SK-N-SH treated with all-trans-retinoic acid at 6 μM for 48 hours (cell line): ENCODE measurements around the gene DHRS4.
"Not testable (repeated sequence)": the region's sequence is repeated elsewhere in the genome, so short reads cannot be mapped to it uniquely, and the experiment has no call there.

Source experiments
- ATAC-seq: fragments of 200-7000 bp; cut with Tn5 transposase; 3 replicates; pipeline ENCODE4 v1.9.1; 2020; ENCODE audit warnings: mild to moderate bottlenecking, moderate library complexity
- ARNTL ChIP-seq: fragments of 450-650 bp; formaldehyde crosslinking; IDR thresholded peaks from 2 replicates; pipeline ENCODE4 v1.5.0; 2020; ENCODE audit warnings: low read depth, mild to moderate bottlenecking, moderate library complexity, borderline replicate concordance
- BACH2 ChIP-seq: fragments of 250-450 bp; sonication (Bioruptor Pico); IDR thresholded peaks from 2 replicates; pipeline ENCODE4 v1.9.0; 2021; ENCODE audit warnings: mild to moderate bottlenecking, borderline replicate concordance
- ESRRG ChIP-seq: fragments of 250-450 bp; sonication (Bioruptor Pico); IDR thresholded peaks from 2 replicates; pipeline ENCODE4 v1.6.1; 2021; ENCODE audit warnings: mild to moderate bottlenecking
- OSR1 ChIP-seq: fragments of 250-450 bp; sonication (Bioruptor Pico); IDR thresholded peaks from 2 replicates; pipeline ENCODE4 v1.8.0; 2022; ENCODE audit warnings: moderate library complexity, mild to moderate bottlenecking, inconsistent platforms
- PPARA ChIP-seq: fragments of 250-450 bp; sonication (Bioruptor Pico); IDR thresholded peaks from 2 replicates; pipeline ENCODE4 v1.5.0; 2020; ENCODE audit warnings: mild to moderate bottlenecking, borderline replicate concordance
- RARB ChIP-seq: fragments of 250-450 bp; sonication (Bioruptor Pico); IDR thresholded peaks from 2 replicates; pipeline ENCODE4 v1.8.0; 2021; ENCODE audit warnings: mild to moderate bottlenecking, moderate library complexity
- SNAI2 ChIP-seq: fragments of 250-450 bp; sonication (Bioruptor Pico); IDR thresholded peaks from 2 replicates; pipeline ENCODE4 v1.5.0; 2020; ENCODE audit warnings: mild to moderate bottlenecking, moderate library complexity
- TCF4 ChIP-seq: fragments of 250-450 bp; sonication (Bioruptor Pico); IDR thresholded peaks from 2 replicates; pipeline ENCODE4 v1.8.0; 2021; ENCODE audit warnings: mild to moderate bottlenecking, moderate library complexity, borderline replicate concordance
- TOX ChIP-seq: fragments of 250-450 bp; sonication (Bioruptor Pico); IDR thresholded peaks from 2 replicates; pipeline ENCODE4 v1.8.0; 2021; ENCODE audit warnings: mild to moderate bottlenecking, moderate library complexity, borderline replicate concordance
- ZC3H10 ChIP-seq: fragments of 250-450 bp; sonication (Bioruptor Pico); IDR thresholded peaks from 2 replicates; pipeline ENCODE4 v1.5.1; 2021; ENCODE audit warnings: mild to moderate bottlenecking, moderate library complexity
- ZFP3 ChIP-seq: fragments of 250-450 bp; sonication (Bioruptor Pico); IDR thresholded peaks from 2 replicates; pipeline ENCODE4 v1.5.0; 2020; ENCODE audit warnings: mild to moderate bottlenecking, moderate library complexity
- ZFP30 ChIP-seq: fragments of 450-650 bp; formaldehyde crosslinking; IDR thresholded peaks from 2 replicates; pipeline ENCODE4 v1.5.0; 2022; ENCODE audit warnings: mild to moderate bottlenecking, moderate library complexity
- ZNF565 ChIP-seq: fragments of 450-650 bp; formaldehyde crosslinking; conservative IDR thresholded peaks from 2 replicates; pipeline ENCODE4 v1.5.0; 2020; ENCODE audit warnings: low read depth, mild to moderate bottlenecking, moderate library complexity
- ZNF70 ChIP-seq: fragments of 450-650 bp; formaldehyde crosslinking; IDR thresholded peaks from 2 replicates; pipeline ENCODE4 v1.5.0; 2020; ENCODE audit warnings: mild to moderate bottlenecking, moderate library complexity
- ZNF8 ChIP-seq: fragments of 450-650 bp; formaldehyde crosslinking; IDR thresholded peaks from 2 replicates; pipeline ENCODE4 v1.5.0; 2020; ENCODE audit warnings: mild to moderate bottlenecking, moderate library complexity
- TF ChIP-seq, protein P1 (sequence below): fragments of 250-450 bp; sonication (Bioruptor Pico); IDR thresholded peaks from 2 replicates; pipeline ENCODE4 v1.8.0; 2020; ENCODE audit warnings: mild to moderate bottlenecking, moderate library complexity, borderline replicate concordance
- TF ChIP-seq, protein P2 (sequence below): fragments of 250-450 bp; sonication (Bioruptor Pico); IDR thresholded peaks from 2 replicates; pipeline ENCODE4 v1.5.1; 2020; ENCODE audit warnings: low read depth, mild to moderate bottlenecking, moderate library complexity
- TF ChIP-seq, protein P3 (sequence below): fragments of 250-450 bp; sonication (Bioruptor Pico); IDR thresholded peaks from 2 replicates; pipeline ENCODE4 v1.8.0; 2021; ENCODE audit warnings: low read depth, mild to moderate bottlenecking, moderate library complexity, borderline replicate concordance
- TF ChIP-seq, protein P4 (sequence below): fragments of 250-450 bp; sonication (Bioruptor Pico); IDR thresholded peaks from 2 replicates; pipeline ENCODE4 v1.5.1; 2021; ENCODE audit warnings: mild to moderate bottlenecking, moderate library complexity
- TF ChIP-seq, protein P5 (sequence below): fragments of 250-450 bp; sonication (Bioruptor Pico); IDR thresholded peaks from 2 replicates; pipeline ENCODE4 v1.5.0; 2020; ENCODE audit warnings: mild to moderate bottlenecking, moderate library complexity

The DHRS4 gene

DNA sequence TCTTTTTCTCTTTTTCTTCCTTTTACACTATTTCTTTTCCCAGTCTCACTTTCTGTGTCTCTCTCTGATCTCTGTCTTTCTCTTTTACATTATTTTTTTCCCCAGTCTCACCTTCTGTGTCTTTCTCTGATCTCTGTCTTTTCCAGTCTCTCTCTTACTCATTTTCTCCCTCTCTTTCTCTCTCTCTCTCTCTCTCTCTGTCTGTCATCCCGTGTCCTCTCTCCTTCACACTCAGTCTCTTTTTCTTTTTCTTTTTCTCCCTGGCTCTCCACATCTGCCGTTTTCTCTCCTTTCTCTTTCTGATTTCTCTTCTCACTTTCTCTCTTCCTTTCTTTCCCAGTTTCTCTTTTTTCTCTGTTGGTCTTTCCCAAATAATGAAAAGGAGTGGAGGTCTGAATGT lies 57.5 kb downstream of the DHRS4 start:
- ATAC-seq = no peak
- no peak for TF ChIP-seq ZNF70
- TF ChIP-seq, protein P1, sequence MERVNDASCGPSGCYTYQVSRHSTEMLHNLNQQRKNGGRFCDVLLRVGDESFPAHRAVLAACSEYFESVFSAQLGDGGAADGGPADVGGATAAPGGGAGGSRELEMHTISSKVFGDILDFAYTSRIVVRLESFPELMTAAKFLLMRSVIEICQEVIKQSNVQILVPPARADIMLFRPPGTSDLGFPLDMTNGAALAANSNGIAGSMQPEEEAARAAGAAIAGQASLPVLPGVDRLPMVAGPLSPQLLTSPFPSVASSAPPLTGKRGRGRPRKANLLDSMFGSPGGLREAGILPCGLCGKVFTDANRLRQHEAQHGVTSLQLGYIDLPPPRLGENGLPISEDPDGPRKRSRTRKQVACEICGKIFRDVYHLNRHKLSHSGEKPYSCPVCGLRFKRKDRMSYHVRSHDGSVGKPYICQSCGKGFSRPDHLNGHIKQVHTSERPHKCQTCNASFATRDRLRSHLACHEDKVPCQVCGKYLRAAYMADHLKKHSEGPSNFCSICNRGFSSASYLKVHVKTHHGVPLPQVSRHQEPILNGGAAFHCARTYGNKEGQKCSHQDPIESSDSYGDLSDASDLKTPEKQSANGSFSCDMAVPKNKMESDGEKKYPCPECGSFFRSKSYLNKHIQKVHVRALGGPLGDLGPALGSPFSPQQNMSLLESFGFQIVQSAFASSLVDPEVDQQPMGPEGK = no peak
- TF ChIP-seq, protein P2, sequence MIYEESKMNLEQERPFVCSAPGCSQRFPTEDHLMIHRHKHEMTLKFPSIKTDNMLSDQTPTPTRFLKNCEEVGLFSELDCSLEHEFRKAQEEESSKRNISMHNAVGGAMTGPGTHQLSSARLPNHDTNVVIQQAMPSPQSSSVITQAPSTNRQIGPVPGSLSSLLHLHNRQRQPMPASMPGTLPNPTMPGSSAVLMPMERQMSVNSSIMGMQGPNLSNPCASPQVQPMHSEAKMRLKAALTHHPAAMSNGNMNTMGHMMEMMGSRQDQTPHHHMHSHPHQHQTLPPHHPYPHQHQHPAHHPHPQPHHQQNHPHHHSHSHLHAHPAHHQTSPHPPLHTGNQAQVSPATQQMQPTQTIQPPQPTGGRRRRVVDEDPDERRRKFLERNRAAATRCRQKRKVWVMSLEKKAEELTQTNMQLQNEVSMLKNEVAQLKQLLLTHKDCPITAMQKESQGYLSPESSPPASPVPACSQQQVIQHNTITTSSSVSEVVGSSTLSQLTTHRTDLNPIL = no peak
- no peak for TF ChIP-seq ESRRG (CRISPR knock-in tag)
- TF ChIP-seq RARB (CRISPR knock-in tag) = no peak
- TF ChIP-seq ARNTL = no peak
- TF ChIP-seq SNAI2 (CRISPR knock-in tag) = no peak
- TF ChIP-seq ZFP3 (CRISPR knock-in tag) = no peak
- TF ChIP-seq, protein P3, sequence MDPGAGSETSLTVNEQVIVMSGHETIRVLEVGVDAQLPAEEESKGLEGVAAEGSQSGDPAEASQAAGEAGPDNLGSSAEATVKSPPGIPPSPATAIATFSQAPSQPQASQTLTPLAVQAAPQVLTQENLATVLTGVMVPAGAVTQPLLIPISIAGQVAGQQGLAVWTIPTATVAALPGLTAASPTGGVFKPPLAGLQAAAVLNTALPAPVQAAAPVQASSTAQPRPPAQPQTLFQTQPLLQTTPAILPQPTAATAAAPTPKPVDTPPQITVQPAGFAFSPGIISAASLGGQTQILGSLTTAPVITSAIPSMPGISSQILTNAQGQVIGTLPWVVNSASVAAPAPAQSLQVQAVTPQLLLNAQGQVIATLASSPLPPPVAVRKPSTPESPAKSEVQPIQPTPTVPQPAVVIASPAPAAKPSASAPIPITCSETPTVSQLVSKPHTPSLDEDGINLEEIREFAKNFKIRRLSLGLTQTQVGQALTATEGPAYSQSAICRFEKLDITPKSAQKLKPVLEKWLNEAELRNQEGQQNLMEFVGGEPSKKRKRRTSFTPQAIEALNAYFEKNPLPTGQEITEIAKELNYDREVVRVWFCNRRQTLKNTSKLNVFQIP (CRISPR knock-in tag) = no peak
- no peak for TF ChIP-seq ZFP30 (CRISPR knock-in tag)
- TF ChIP-seq, all 23 proteins: peak for 0

DNA sequence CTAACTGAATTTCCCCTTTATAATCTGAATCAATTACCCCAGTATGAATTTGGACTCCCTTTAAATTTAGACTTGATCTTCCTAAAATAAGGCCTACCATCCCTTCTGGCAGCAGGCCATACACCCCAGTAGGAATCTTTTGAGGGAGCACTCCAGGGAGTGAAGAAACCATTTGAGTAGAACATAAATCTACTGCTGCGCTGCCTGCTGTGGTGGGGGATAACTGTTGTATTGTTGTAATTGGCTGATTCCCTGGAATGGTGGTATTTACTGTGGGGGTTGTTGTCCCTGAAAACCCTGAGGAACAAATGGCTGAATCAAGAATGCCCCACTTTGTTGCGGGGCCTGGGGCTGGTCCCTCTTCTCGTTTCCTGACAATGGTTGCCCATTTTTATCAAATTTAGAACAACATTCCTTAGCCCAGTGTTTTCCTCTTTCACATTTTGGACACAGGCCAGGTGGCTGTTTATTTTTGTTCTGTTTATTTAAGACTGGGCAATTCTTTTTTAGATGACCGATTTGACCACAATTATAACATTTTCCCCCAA lies 59.2 kb downstream of the DHRS4 start:
- ATAC-seq = not testable (repeated sequence)

DNA sequence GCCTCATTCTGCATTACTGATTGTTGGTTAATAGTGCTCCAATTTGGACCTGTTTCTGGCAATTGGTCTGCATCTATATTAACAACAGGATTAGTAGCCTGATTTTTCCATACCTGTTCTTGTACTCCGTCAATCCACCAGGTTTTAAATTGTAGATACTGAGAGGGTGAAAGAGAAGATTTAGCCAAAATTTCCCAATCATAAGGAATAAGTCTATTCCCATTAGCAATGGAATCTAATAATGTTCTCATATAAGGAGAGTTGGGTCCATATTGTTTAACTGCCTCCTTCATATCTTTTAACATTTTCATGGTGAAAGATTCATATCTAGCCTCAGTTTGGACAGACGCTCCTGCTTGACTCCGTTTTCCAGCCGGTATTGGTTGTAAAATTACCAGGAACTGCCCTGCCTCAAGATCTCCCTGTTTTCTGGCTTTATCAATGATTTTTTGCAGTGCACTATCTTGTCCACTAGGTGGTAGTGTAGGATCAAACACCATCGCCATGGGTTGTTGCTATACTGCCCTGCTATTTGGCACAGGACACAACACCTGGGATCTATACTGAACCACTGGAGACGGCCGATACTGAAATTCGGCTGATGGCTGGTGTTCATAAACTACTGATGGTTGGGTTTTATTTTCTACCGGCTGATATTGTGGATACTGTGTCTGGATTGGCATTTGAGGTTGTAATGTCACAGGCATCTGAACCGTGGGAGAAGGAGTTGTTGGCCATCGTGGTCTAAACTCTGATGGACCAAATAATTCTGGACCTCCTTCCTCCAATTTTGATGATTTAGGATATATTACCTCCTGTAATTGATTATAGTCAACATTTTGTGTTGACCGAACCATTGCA lies 60.3 kb downstream of the DHRS4 start:
- TF ChIP-seq ZFP30 (CRISPR knock-in tag) = no peak
- no peak for TF ChIP-seq BACH2 (CRISPR knock-in tag)
- TF ChIP-seq, protein P4, sequence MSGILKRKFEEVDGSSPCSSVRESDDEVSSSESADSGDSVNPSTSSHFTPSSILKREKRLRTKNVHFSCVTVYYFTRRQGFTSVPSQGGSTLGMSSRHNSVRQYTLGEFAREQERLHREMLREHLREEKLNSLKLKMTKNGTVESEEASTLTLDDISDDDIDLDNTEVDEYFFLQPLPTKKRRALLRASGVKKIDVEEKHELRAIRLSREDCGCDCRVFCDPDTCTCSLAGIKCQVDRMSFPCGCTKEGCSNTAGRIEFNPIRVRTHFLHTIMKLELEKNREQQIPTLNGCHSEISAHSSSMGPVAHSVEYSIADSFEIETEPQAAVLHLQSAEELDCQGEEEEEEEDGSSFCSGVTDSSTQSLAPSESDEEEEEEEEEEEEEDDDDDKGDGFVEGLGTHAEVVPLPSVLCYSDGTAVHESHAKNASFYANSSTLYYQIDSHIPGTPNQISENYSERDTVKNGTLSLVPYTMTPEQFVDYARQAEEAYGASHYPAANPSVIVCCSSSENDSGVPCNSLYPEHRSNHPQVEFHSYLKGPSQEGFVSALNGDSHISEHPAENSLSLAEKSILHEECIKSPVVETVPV (CRISPR knock-in tag) = no peak
- no peak for TF ChIP-seq OSR1 (CRISPR knock-in tag)
- TF ChIP-seq, protein P3 (CRISPR knock-in tag) = no peak
- no peak for TF ChIP-seq ZNF565 (CRISPR knock-in tag)
- no peak for TF ChIP-seq ESRRG (CRISPR knock-in tag)
- no peak for TF ChIP-seq TOX (CRISPR knock-in tag)
- TF ChIP-seq, protein P2 = no peak
- TF ChIP-seq, protein P1 = no peak
- no peak for TF ChIP-seq ZNF8 (CRISPR knock-in tag)
- TF ChIP-seq TCF4 (CRISPR knock-in tag) = no peak
- TF ChIP-seq PPARA = no peak
- no peak for TF ChIP-seq ARNTL
- TF ChIP-seq RARB (CRISPR knock-in tag) = no peak
- TF ChIP-seq ZC3H10 (CRISPR knock-in tag) = no peak
- TF ChIP-seq ZFP3 (CRISPR knock-in tag) = no peak
- TF ChIP-seq, protein P5, sequence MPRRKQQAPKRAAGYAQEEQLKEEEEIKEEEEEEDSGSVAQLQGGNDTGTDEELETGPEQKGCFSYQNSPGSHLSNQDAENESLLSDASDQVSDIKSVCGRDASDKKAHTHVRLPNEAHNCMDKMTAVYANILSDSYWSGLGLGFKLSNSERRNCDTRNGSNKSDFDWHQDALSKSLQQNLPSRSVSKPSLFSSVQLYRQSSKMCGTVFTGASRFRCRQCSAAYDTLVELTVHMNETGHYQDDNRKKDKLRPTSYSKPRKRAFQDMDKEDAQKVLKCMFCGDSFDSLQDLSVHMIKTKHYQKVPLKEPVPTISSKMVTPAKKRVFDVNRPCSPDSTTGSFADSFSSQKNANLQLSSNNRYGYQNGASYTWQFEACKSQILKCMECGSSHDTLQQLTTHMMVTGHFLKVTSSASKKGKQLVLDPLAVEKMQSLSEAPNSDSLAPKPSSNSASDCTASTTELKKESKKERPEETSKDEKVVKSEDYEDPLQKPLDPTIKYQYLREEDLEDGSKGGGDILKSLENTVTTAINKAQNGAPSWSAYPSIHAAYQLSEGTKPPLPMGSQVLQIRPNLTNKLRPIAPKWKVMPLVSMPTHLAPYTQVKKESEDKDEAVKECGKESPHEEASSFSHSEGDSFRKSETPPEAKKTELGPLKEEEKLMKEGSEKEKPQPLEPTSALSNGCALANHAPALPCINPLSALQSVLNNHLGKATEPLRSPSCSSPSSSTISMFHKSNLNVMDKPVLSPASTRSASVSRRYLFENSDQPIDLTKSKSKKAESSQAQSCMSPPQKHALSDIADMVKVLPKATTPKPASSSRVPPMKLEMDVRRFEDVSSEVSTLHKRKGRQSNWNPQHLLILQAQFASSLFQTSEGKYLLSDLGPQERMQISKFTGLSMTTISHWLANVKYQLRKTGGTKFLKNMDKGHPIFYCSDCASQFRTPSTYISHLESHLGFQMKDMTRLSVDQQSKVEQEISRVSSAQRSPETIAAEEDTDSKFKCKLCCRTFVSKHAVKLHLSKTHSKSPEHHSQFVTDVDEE (CRISPR knock-in tag) = no peak
- ATAC-seq = peak; percentile 88

DNA sequence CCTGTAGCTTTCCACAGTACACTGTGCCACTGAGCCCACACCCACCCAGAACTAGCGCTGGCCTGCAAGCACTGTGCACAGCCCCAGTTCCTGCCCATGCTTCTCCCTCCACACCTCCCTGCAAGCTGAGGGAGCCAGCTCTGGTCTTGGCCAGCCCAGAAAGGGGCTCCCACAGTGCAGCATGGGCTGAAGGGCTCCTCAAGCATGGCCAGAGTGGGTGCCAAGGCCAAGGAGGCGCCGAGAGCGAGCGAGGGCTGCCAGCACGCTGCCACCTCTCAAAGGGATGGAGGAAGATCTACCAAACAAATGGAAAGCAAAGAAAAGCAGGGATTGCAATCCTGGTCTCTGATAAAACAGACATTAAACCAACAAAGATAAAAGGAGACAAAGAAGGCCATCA lies 62.2 kb downstream of the DHRS4 start:
- not testable (repeated sequence) for ATAC-seq
